GM19463 (cell line): ENCODE results near the gene POLR2E.

Experiments
- ATAC-seq: cut with Tn5 transposase; IDR thresholded peaks from one replicate; pipeline ENCODE4 v1.9.1; 2021; ENCODE audit warnings: mild to moderate bottlenecking, moderate library complexity; ENCODE audit not compliant: unreplicated experiment

Gene POLR2E

DNA sequence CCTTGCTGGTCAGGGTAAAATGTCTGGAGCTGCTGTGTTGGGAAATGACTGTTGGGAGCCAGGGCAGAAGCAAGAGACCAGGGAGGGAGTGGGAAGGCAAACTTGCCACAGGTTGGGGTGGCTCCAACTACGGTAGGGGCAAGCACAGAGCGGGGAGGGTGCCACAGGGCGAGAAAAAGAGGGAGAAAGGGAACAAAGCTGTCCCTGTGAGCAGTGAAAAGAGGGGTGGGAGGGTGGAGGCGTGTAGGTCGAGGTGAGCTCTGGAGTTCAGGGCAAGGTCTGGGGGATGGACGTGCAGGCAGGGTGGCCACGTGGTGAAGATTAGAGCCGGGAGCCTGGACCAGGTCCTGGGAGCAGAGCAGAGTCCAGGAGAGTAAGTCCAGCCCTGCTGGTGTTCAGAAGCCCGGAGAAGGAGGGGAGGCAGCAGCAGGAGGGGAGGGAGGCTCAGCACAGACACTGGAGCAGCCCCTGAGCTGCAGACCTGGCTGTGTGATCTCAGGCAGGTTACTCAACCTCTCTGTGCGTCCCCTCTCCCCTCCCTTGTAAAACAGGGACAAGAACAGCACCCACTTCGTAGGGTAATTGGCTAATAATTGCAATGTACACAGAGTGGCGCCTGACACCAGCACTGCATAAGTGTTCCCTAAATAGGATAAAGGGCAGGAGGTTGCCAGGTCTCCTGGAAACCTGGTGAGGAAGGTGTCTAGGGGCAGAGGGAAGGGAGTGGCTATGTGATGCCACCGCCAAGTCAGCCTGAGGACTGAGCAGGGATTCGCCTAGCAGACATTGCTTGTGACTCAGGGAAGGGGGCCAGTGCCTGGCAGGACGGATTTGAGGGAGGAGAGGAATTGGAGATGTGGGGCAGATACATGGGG lies 3.2 kb upstream of the POLR2E start:
- no peak for ATAC-seq

DNA sequence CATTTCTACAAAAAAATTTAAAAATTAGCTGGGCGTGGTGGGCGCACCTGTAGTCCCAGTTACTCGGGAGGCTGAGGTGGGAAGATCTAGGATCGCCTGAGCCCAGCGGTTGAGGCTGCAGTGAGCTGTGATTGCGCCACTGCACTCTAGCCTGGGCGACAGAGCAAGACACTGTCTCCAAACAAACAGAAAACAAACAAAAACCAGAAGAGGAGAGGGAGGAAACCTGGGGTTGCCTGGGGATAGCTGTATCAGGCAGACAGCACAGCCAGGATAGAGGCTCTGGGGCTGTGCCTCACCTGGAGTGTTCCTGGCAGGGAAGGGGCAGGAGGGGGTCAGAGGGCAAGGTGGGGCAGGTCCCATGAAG lies 2.6 kb upstream of the POLR2E start:
- ATAC-seq: no peak

DNA sequence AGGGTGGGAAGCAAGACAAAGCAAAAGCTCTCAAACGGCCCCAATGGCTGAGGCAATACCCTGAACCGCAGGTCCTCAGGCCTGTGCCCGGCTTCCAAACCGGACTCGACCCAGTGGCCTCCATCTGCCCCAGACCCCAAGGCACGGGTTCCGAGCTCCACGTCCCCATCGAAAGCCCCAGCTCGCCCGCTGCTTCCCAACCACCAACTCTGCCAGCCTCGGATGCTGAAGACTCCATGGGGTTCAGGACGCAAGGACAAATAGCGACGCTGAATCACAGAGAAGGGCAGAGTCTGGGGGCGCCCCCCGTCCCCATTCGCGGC lies 559 bp downstream of the POLR2E start:
- ATAC-seq: no peak

DNA sequence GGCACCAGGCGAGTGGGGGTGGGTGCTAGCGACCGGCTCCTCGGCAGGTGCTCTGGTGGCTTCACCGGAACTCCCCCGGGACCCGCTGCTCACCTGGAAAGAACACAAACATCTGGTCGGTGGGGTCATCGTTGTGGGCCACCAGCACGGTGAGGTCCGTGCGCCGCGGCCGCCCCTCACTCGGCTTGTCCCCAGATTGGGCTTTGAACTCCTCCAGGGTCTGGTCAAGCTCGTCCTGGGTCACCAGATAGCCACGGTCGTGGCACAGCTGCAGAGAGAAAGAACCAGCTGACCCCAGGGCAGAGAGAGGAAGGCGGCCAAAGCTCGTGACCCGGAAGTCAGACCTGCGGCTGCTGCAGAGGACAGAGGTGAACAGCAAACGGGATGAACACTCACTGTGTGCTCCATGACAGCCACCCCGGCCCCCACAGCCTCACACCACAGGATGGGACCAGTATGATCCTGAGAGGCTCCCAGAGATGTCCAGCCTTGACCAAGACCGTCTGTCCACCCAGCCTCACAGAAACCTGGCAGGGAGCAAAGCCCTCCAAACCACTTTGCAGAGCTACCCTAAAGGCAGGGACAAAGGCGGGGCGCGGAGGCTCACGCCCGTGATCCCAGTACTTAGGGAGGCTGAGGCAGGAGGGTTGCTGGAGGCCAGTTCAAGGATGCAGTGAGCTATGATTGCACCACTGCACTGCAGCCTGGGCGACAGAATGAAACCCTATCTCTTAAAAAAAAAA lies 1.2 kb downstream of the POLR2E start:
- ATAC-seq: no peak

DNA sequence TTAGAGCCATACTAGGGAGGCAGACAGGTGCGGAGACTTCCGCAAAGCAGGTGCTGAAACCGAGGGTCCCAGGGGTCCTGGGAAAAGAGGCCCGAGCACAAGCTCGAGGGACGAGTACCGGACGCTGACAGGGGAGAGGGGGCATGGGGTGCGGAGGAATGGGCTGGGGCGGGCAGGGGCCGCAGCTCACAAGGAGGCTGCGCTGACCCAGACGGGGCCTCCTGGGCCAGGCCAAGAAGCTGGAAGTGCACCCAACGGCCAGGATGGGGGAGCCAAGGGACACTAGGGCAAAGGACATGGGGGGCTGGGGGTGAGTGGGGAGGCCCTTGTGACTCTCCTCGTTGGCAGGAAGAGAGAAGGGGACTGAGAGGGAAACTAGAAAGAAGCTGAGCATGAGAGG lies 1.8 kb downstream of the POLR2E start:
- ATAC-seq: no peak

DNA sequence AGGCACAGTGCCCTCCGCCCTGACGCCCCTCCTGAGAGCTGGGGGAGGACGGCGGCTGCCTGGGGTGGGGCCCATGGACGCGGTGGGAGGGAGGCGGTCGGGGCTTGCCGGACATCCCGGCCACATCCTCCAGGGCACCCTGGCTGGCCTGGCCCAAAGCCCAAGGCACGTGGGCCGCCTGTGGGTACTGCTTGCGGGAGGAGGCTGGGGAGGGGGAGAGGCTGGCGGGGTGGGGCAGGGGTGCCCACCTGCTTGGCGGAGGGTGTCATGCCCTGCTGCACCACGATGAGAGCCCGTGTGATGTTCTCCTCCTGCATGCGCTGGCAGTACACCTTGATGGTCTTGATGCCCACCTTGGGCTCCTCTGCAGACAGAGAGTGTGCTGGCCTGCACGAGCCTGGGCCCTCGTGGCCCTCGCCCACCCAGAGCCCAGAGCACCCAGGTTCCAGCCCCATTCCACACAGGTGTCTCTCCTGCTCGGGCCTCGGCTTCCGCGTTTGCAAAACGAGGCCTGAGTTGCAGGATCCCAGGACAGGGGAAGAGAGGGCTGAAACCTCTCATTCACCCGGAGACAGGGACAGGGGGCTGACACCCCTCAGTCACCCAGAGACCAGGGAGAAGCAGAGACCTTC lies 3.5 kb downstream of the POLR2E start:
- no peak for ATAC-seq

DNA sequence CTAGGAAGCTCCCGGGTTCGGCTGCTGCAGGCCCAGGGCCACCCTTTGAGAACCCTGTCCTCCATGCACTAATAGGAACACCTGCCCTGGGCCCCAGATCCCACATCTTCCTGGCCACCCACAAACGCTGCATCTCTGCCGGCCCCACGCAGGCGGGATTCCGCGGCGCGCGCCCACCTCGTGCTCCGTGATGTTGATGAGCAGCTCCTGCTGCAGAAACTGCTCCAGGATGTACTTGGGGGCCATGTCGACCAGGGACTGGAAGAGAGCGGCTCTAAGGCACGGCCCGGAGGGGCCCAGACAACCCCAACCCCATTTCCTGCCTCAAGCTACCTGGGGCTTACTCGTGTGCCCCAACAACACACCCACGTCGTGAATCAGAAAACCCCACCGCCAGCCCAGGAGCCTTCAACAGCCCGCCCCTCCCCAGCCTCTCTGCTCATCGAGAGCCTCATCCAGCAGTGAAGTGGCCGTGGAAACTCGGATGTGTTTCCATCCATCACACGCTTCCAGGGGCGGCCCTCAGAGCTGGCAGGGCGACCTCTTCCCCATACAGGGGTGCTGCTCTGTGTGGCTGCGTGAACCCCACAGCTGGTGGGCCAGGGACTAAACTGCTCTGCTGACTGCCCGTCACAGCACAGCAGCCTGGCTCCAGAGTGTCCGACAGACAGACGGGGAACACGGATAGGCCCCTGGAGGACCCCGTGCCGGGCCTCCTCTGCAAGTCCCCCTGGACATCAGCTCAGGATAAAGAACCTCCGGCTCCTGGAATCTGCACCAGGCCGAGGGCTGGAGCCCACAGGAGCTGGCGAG lies 4.2 kb downstream of the POLR2E start:
- no peak for ATAC-seq

DNA sequence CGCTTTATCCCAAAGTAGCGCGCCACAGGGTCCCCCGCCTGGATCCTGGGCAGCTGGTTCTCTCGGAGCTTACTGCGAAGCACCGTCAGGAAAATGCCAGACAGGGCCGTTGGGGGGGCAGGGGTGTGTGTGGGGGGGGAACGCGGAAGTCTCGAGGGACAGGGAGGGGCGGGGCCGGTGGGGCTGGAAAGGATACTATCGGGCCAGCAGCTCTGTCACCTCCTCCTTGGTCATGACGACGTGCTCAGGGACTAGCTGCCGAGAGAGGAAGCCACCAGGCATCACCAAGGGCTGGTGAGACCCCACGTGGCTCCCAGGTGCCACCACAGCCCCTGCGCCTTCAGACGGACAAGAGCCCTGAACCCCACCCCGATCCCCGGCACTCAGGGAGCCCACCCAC lies 5.3 kb downstream of the POLR2E start:
- ATAC-seq: no peak

DNA sequence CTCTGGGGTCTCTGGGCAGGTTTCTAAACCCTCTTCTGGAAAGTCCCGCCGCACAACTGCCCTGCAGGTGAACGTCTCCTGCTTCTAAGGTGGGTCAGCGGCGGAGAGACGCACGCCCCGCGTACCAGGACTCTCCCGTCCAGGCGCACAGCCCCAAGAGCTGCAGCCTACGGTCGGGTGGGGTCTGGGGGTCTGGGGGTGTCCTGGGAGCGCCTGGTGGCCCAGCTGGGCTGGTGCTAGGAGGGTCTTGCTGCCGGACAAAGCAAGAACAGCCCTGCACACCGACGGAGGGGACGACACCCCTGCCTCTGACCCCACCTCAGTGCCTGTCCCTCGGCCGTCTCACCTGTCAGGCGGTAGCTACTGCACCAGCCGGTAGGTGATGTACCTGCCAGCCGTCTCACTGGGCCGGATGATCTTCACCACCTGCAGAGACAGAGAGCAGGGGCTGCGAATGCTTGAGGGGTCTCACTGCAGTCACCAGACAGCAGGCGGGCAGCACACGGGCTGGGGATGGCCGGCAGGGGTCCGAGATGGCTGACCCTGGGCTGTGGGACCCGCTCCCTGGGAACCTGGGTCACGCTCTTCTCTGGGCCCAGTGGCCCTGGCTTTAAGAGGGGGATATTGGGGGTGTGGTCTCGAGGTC lies 5.9 kb downstream of the POLR2E start:
- no peak for ATAC-seq

DNA sequence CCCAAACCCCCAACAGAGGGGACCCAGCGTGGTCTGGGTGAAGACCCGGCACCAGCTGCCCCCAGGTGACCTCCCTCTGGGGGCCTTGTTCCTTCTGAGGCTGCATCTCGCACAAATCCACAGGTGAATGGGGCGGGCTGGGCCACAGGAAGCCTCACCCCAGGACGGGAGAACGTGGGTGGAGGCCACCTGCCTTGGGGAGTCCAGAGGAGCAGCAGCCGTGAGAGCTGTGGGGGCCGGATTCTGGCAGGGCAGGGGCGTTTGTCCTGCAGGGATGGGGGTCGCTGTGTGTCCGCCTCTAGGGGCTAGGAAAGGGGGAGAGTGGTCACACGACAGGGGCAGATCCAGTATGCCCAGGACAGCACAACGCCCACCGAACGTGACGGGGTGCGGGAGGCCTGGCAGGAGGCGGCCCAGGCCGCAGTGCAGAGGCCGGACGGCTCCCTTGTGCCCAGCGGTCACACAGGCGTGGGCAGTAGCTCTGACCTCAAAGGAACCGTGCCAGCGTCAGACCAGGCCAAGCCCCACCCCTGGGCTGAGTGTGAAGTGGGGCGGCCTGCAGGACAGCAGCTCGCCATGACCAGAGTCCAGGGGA lies 6.7 kb downstream of the POLR2E start:
- ATAC-seq: no peak

DNA sequence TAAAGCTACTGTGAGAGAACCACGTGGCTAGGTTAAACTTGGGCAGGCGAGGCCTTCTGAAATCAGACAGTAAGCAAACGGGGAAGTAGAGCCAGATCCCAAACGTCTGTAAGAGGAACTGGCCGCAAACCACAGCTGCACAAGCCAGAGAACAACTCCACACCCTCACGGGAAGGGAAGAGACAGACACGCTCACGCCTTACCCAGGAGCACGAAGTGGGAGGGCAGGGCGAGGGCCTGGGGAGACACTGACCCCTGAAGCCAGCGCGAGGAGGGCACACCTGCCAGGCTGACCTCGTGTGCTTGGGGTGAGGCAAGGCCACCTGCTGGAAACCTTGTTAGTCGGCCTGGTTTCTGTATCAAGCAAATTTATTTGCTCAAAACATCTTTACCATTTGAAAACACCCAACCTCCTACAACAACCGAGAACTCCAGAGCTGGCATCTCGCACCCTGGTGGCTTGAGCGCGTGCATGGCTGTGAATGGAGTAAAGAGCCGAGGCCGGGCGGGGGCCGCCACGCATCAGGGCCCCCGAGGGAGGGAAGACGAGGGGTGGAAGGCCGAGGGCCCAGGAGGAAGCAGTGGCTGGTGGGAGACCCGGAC lies 7.3 kb downstream of the POLR2E start:
- no peak for ATAC-seq

DNA sequence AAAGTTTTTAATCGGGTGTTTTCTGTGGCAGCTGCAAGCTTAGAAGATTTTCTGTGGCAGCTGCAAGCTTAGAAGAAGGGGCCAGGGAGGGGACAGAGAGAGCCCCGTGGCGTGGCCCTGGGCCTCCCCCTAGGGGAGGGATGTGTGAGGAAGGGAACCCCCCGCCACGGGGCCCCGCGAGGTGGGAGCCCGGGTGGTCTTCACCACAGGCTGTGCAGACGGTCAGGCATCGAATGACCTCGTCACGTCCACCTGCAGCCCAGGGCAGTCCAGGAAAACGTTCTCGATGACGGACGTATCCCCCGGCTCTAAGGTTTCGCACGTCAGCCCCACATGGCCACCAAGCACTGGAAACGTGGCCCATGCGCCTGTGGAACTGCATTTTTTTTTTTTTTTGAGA lies 8.6 kb downstream of the POLR2E start:
- ATAC-seq: no peak

DNA sequence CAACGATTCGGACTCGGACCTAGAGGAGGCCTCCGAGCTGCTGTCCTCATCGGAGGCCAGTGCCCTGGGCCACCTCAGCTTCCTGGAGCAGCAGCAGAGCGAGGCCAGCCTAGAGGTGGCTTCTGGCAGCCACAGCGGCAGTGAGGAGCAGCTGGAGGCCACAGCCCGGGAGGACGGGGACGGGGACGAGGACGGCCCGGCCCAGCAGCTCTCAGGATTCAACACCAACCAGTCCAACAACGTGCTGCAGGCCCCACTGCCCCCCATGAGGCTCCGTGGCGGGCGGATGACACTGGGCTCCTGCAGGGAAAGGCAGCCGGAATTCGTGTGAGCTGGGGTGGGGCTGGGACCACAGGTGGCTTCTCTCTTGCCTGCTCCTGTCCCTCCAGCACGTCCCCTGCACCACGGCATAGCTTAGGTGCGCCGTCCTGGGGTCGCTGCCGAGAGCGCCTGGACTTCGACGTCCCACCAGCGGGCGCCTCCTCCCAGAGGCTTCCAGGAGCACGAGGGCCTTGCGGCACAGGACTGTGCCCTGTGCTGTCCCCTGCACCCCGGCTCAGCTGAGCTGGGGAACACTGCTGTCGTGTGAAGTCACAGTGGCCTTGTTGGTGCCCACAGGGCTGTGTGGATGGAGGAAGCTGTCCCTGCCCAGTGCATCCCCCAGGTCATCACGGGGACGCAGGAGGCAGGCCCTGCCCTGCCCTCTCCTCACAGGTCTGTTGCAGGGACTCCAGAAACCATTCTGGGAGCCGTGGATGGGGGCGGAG lies 9.3 kb downstream of the POLR2E start:
- ATAC-seq: no peak

DNA sequence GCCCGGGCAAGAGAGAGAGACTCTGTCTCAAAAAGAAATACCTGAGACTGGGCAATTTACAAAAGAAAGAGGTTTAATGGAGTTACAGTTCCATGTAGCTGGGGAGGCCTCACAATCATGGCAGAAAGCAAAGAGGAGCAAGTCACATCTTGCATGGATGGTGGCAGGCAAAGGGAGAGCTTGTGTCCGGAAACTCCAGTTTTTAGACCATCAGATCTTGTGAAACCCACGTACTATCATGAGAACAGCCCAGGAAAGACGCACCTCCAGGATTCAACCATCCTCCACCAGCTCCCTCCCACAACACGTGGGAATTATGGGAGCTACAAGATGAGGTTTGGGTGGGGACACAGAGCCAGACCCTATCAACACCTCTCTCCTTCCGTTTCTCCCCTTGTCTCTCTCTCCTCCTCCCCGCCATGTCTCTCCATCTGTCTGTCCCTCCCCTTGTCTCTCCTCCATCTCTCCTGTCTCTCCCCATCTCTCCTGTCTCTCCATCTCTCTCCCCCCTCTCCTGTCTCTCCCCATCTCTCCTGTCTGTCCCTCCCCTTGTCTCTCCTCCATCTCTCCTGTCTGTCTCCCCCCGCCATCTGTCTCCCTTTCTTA lies 10.0 kb downstream of the POLR2E start:
- ATAC-seq: no peak

DNA sequence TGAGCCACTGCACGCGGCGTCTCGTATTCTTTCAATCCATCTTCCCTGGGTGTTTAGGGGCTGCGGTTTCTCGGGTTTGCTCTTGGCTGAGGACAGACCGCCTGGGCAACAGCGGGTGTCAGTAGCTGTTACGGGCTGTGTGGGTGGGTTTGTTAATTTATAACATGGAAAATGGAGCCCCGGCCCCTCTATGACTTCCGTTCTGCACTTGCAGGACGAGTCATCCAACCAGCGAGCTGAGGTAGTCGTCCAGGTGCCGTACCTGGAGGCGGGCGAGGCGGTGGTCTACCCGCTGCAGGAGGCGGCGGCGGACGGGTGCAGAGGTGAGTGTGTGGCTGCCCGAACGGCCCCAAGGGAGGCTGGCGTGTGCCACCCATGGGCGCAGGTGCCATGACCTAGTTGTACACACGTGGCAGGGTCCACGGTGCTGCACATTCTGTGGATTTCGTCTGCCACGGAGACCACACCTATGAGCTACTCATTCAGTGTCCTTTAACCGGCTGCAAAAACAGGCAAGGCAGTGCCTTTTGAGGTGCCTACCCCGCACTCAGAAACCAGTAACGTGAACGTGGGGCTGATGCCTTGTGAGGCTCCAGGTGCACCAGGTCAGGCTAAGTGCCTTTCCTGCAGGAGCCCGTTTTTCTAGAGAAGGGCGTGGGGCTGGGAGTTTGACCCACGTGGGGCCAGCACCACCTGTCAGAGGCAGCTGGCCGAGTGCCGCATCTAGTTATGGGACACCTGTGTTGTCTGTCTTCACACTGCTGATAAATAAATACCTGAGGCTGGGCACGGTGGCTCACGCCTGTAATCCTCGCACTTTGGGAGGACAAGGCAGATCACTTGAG lies 10.9 kb downstream of the POLR2E start:
- ATAC-seq: no peak

DNA sequence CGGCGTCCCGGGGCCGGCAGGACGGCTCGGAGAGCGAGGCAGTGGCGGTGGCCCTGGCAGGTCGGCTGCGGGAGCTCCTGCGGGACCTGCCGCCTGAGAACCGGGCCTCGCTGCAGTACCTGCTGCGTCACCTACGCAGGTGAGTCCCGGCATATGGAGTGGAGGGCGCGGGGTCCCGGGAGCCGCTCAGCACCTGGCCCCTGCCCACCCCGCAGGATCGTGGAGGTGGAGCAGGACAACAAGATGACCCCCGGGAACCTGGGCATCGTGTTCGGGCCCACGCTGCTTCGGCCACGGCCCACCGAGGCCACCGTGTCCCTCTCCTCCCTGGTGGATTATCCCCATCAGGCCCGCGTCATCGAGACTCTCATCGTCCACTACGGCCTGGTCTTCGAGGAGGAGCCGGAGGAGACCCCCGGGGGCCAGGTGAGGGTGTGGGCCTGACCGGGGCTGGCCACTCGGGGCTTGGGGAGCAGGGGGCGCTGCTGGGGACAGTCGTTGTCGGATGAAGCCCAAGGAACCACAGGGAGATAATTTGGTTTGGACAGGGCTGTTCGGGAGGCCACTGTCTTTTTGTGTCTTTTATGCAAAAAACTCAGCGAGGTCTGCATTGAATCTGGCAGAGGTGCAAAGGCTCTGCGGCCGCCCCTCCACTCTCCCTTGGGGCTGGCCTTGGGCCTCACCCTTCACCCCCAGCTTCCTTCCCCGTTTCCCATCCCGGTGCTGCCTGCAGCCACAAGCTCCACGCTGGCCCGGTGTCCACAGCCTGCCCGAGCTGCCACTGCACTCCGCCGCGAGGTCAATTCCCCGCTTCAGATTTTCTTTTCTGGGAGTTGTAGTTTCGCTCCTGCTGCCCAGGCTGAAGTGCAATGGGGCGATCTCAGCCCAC lies 12.0 kb downstream of the POLR2E start:
- ATAC-seq: no peak
